HepG2 (cell line): ENCODE measurements around the gene FAM118B. TPM values are rescaled to one million over a fixed set of nuclear protein-coding genes. Genes with fewer than 3 reads are reported as not detected.

Source experiments
- BHLHE40 ChIP-seq: IDR thresholded peaks from 2 replicates; pipeline ENCODE4 v1.6.1; 2011; ENCODE audit warnings: low read length, improper control_type of control experiment
- KAT7 ChIP-seq: IDR thresholded peaks from 2 replicates; pipeline ENCODE4 v1.6.1; 2018; ENCODE audit warnings: borderline replicate concordance, missing compliant biosample characterization
- KLF11 ChIP-seq: IDR thresholded peaks from 2 replicates; pipeline ENCODE4 v1.6.1; 2016; ENCODE audit warnings: missing compliant biosample characterization
- MED8 ChIP-seq: sonication (generic); formaldehyde crosslinking; IDR thresholded peaks from 2 replicates; pipeline ENCODE4 v1.8.1; 2023; ENCODE audit warnings: mild to moderate bottlenecking, missing genetic modification reagents; ENCODE audit not compliant: insufficient replicate concordance
- MIER3 ChIP-seq: IDR thresholded peaks from 2 replicates; pipeline ENCODE4 v1.6.1; 2016; ENCODE audit warnings: missing compliant biosample characterization, borderline replicate concordance
- NFE2L2 ChIP-seq: fragments of 150-350 bp; IDR thresholded peaks from 2 replicates; pipeline ENCODE4 v1.6.1; 2014; ENCODE audit warnings: low read length
- NPAS2 ChIP-seq: sonication (generic); formaldehyde crosslinking; IDR thresholded peaks from 2 replicates; pipeline ENCODE4 v1.8.0; 2022; ENCODE audit warnings: mild to moderate bottlenecking, missing genetic modification reagents, borderline replicate concordance
- PHF5A ChIP-seq: IDR thresholded peaks from one replicate; pipeline ENCODE4 v1.6.1; 2018; ENCODE audit warnings: low read depth, missing genetic modification reagents; ENCODE audit not compliant: unreplicated experiment
- RFX5 ChIP-seq: IDR thresholded peaks from 2 replicates; pipeline ENCODE4 v1.6.1; 2011; ENCODE audit warnings: low read depth, low read length, improper control_type of control experiment
- TEAD3 ChIP-seq: optimal IDR thresholded peaks from 2 replicates; pipeline ENCODE3; 2016; ENCODE audit warnings: borderline replicate concordance
- ZNF138 ChIP-seq: sonication (generic); formaldehyde crosslinking; IDR thresholded peaks from 2 replicates; pipeline ENCODE4 v1.5.0; 2020; ENCODE audit warnings: mild to moderate bottlenecking, low read depth, missing genetic modification reagents
- ZNF230 ChIP-seq: sonication (generic); formaldehyde crosslinking; IDR thresholded peaks from 2 replicates; pipeline ENCODE4 v1.4.0; 2020; ENCODE audit warnings: mild to moderate bottlenecking, missing genetic modification reagents
- ZNF749 ChIP-seq: sonication (generic); formaldehyde crosslinking; IDR thresholded peaks from 2 replicates; pipeline ENCODE4 v1.8.0; 2022; ENCODE audit warnings: mild to moderate bottlenecking, missing genetic modification reagents, moderate library complexity, borderline replicate concordance
- polyA plus RNA-seq, 8 experiments: library from polyadenylated mRNA; depleted of rRNA in 3 of 8; stranded (reverse) in 7 of 8; unstranded in 1 of 8; fragments of >200 nt; fragmentation: Illumina TruSeq in 4 of 8; extraction: Trizol in 4 of 8; gene quantifications; 2 replicates each; pipeline versions ENCODE4 v1.2.1 to v1.2.3, GENCODE V29; 2011 to 2016; ENCODE audit warnings: low read depth in 4 of 8, missing spikeins in 1 of 8, mixed read lengths in 1 of 8; ENCODE audit not compliant: insufficient read depth in 1 of 8
- total RNA-seq, 5 experiments: library from RNA; depleted of rRNA; stranded (reverse); fragments of >200 nt; fragmentation: Illumina TruSeq; extraction: Trizol; gene quantifications; 2 replicates each; pipeline ENCODE4 v1.2.3, GENCODE V29; 2016; ENCODE audit warnings: low read depth in 1 of 5
- TF ChIP-seq, protein P1 (sequence below): sonication (generic); formaldehyde crosslinking; IDR thresholded peaks from one replicate; pipeline ENCODE4 v1.5.1; 2020; ENCODE audit warnings: mild to moderate bottlenecking, missing genetic modification reagents; ENCODE audit errors: not compliant biosample characterization
- TF ChIP-seq, protein P2 (sequence below): sonication (generic); formaldehyde crosslinking; IDR thresholded peaks from 2 replicates; pipeline ENCODE4 v1.8.1; 2023; ENCODE audit warnings: mild to moderate bottlenecking, missing genetic modification reagents, borderline replicate concordance

The FAM118B gene
- total and polyA plus RNA-seq, 2 of the 13 experiments (the other 11 are each of a cell fraction or from before 2014, with no cell fraction given) = 10.2 to 25.7 TPM

GRCh38 chr11:126211236-126212088 is at the start of gene FAM118B, which contains the start of gene RPUSD4 (continued):
- TF ChIP-seq, protein P1, sequence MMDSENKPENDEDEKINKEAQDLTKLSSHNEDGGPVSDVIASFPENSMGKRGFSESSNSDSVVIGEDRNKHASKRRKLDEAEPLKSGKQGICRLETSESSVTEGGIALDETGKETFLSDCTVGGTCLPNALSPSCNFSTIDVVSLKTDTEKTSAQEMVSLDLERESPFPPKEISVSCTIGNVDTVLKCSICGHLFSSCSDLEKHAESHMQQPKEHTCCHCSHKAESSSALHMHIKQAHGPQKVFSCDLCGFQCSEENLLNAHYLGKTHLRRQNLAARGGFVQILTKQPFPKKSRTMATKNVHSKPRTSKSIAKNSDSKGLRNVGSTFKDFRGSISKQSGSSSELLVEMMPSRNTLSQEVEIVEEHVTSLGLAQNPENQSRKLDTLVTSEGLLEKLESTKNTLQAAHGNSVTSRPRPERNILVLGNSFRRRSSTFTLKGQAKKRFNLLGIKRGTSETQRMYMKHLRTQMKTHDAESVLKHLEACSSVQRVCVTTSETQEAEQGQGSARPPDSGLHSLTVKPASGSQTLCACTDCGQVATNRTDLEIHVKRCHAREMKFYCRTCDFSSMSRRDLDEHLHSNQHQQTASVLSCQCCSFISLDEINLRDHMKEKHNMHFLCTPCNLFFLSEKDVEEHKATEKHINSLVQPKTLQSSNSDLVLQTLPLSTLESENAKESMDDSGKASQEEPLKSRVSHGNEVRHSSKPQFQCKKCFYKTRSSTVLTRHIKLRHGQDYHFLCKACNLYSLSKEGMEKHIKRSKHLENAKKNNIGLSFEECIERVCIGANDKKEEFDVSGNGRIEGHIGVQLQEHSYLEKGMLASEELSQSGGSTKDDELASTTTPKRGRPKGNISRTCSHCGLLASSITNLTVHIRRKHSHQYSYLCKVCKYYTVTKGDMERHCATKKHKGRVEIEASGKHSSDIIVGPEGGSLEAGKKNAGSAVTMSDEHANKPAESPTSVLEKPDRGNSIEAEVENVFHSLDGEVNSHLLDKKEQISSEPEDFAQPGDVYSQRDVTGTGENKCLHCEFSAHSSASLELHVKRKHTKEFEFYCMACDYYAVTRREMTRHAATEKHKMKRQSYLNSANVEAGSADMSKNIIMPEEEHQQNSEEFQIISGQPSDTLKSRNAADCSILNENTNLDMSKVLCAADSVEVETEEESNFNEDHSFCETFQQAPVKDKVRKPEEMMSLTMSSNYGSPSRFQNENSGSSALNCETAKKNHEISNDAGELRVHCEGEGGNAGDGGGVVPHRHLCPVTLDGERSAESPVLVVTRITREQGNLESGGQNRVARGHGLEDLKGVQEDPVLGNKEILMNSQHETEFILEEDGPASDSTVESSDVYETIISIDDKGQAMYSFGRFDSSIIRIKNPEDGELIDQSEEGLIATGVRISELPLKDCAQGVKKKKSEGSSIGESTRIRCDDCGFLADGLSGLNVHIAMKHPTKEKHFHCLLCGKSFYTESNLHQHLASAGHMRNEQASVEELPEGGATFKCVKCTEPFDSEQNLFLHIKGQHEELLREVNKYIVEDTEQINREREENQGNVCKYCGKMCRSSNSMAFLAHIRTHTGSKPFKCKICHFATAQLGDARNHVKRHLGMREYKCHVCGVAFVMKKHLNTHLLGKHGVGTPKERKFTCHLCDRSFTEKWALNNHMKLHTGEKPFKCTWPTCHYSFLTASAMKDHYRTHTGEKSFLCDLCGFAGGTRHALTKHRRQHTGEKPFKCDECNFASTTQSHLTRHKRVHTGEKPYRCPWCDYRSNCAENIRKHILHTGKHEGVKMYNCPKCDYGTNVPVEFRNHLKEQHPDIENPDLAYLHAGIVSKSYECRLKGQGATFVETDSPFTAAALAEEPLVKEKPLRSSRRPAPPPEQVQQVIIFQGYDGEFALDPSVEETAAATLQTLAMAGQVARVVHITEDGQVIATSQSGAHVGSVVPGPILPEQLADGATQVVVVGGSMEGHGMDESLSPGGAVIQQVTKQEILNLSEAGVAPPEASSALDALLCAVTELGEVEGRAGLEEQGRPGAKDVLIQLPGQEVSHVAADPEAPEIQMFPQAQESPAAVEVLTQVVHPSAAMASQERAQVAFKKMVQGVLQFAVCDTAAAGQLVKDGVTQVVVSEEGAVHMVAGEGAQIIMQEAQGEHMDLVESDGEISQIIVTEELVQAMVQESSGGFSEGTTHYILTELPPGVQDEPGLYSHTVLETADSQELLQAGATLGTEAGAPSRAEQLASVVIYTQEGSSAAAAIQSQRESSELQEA (CRISPR knock-in tag) = peak; percentile 66
- TF ChIP-seq MIER3 (peak; percentile 72; the same call in 1 of the 2 replicates), BHLHE40 (peak; percentile 75), NPAS2 (CRISPR knock-in tag) (no peak), ZNF138 (CRISPR knock-in tag) (no peak), MED8 (no peak), PHF5A (CRISPR knock-in tag) (peak; percentile 36), ZNF230 (CRISPR knock-in tag) (peak; percentile 93), ZNF749 (CRISPR knock-in tag) (peak; percentile 74; the same call in 1 of the 2 replicates), NFE2L2 (no peak), KLF11 (CRISPR knock-in tag) (peak; percentile 81; the same call in 1 of the 2 replicates), KAT7 (CRISPR knock-in tag) (peak; percentile 71; the same call in 1 of the 2 replicates), RFX5 (no peak), TEAD3 (CRISPR knock-in tag) (peak; percentile 55)
- TF ChIP-seq, protein P2, sequence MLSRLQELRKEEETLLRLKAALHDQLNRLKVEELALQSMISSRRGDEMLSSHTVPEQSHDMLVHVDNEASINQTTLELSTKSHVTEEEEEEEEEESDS (CRISPR knock-in tag) = no peak
